ENCODE results near the gene MAN2C1.

Gene MAN2C1

GRCh38 chr15:75335705-75336355, 32.6 kb downstream of the MAN2C1 start, which contains the start of gene COMMD4 (continued):
- TF ChIP-seq ZFHX2 (tag by site-specific recombination; conservative IDR thresholded peaks at IDR 0.05): peak; percentile 98
- 0 out of 2 replicates have a peak, but pooled peaks have one; percentile 24 for TF ChIP-seq YY1 (tag by site-specific recombination; IDR thresholded peaks at IDR 0.05)
- peak; percentile 45; the same call in 1 of the 2 replicates for TF ChIP-seq ZNF623 (tag by site-specific recombination; IDR thresholded peaks at IDR 0.05)
- peak; percentile 48 for TF ChIP-seq ZNF843 (tag by site-specific recombination; IDR thresholded peaks at IDR 0.05)
- no peak for TF ChIP-seq ZNF701 (tag by site-specific recombination; IDR thresholded peaks at IDR 0.05)
- TF ChIP-seq ZNF473 (tag by site-specific recombination; IDR thresholded peaks at IDR 0.05): no peak
- no peak for TF ChIP-seq ZNF37A (tag by site-specific recombination; IDR thresholded peaks at IDR 0.05)
- peak; percentile 45; the same call in 1 of the 2 replicates for TF ChIP-seq ZSCAN4 (tag by site-specific recombination; IDR thresholded peaks at IDR 0.05)
- no peak for TF ChIP-seq SETDB1 (IDR thresholded peaks at IDR 0.05; ENCODE audit: insufficient read length, low read length)
- TF ChIP-seq ZNF19 (tag by site-specific recombination; IDR thresholded peaks at IDR 0.05; ENCODE audit: low read depth): no peak
- TF ChIP-seq ZNF518A (tag by site-specific recombination; conservative IDR thresholded peaks at IDR 0.05; ENCODE audit: low read depth): 0 out of 2 replicates have a peak, but pooled peaks have one; percentile 50
- no peak for TF ChIP-seq ZNF658 (tag by site-specific recombination; IDR thresholded peaks at IDR 0.05)
- TF ChIP-seq AEBP2 (tag by site-specific recombination; IDR thresholded peaks at IDR 0.05; ENCODE audit: borderline replicate concordance): no peak
- no peak for TF ChIP-seq ZNF175 (tag by site-specific recombination; IDR thresholded peaks at IDR 0.05)
- no peak for TF ChIP-seq ZNF280D (tag by site-specific recombination; IDR thresholded peaks at IDR 0.05)
- no peak for TF ChIP-seq ZNF157 (tag by site-specific recombination; IDR thresholded peaks at IDR 0.05)
- TF ChIP-seq ZNF292 (tag by site-specific recombination; IDR thresholded peaks at IDR 0.05; ENCODE audit: borderline replicate concordance, low read depth): no peak
- no peak for TF ChIP-seq ZFP41 (tag by site-specific recombination; IDR thresholded peaks at IDR 0.05; ENCODE audit: borderline replicate concordance)
- TF ChIP-seq ZNF768 (tag by site-specific recombination; IDR thresholded peaks at IDR 0.05): no peak
- TF ChIP-seq EGR2 (tag by site-specific recombination; IDR thresholded peaks at IDR 0.05; ENCODE audit: low read depth): peak; percentile 99
- TF ChIP-seq ZNF23 (tag by site-specific recombination; IDR thresholded peaks at IDR 0.05; ENCODE audit: borderline replicate concordance): no peak
- peak; percentile 97 for TF ChIP-seq ZXDB (tag by site-specific recombination; IDR thresholded peaks at IDR 0.05)
- TF ChIP-seq ZNF248 (tag by site-specific recombination; IDR thresholded peaks at IDR 0.05): no peak
- TF ChIP-seq ZNF112 (tag by site-specific recombination; IDR thresholded peaks at IDR 0.05): no peak
- TF ChIP-seq ZBTB1 (tag by site-specific recombination; IDR thresholded peaks at IDR 0.05): 0 out of 2 replicates have a peak, but pooled peaks have one; percentile 31
- TF ChIP-seq ZNF510 (tag by site-specific recombination; IDR thresholded peaks at IDR 0.05; ENCODE audit: insufficient replicate concordance): no peak
- no peak for TF ChIP-seq ZSCAN16 (tag by site-specific recombination; IDR thresholded peaks at IDR 0.05)
- TF ChIP-seq ZNF335 (tag by site-specific recombination; conservative IDR thresholded peaks at IDR 0.05): peak; percentile 84
